HepG2 (cell line): ENCODE measurements around the gene P4HB. TPM values are rescaled to one million over a fixed set of nuclear protein-coding genes. Genes with fewer than 3 reads are reported as not detected.

Experiments used
- BORCS8-MEF2B ChIP-seq: sonication (generic); formaldehyde crosslinking; IDR thresholded peaks from 2 replicates; pipeline ENCODE4 v1.8.0; 2022; ENCODE audit warnings: mild to moderate bottlenecking, missing genetic modification reagents
- CEBPG ChIP-seq: IDR thresholded peaks from 2 replicates; pipeline ENCODE4 v1.6.1; 2016
- GTF3A ChIP-seq: sonication (generic); formaldehyde crosslinking; conservative IDR thresholded peaks from 2 replicates; pipeline ENCODE4 v1.4.0; 2020; ENCODE audit warnings: mild to moderate bottlenecking, missing genetic modification reagents
- NR2F6 ChIP-seq, 2 experiments: IDR thresholded peaks; 2 replicates each; pipeline ENCODE4 v1.6.1; 2016; ENCODE audit warnings: antibody characterized with exemption in 1 of 2, mild to moderate bottlenecking in 1 of 2
- PAWR ChIP-seq: sonication (generic); formaldehyde crosslinking; IDR thresholded peaks from 2 replicates; pipeline ENCODE4 v1.4.0; 2020; ENCODE audit warnings: missing genetic modification reagents, mild to moderate bottlenecking, borderline replicate concordance
- POLR2A ChIP-seq, 2 experiments: IDR thresholded peaks; 2 replicates each; pipeline ENCODE4 v1.6.1; 2011; ENCODE audit warnings: low read depth in 2 of 2, low read length in 2 of 2, mild to moderate bottlenecking in 1 of 2, moderate library complexity in 1 of 2; ENCODE audit not compliant: insufficient read depth in 1 of 2
- POLR2AphosphoS2 ChIP-seq: IDR thresholded peaks from 2 replicates; pipeline ENCODE4 v1.6.1; 2011; ENCODE audit warnings: low read depth, low read length, improper control_type of control experiment
- SSRP1 ChIP-seq: IDR thresholded peaks from 2 replicates; pipeline ENCODE4 v1.6.1; 2016; ENCODE audit warnings: control low read depth
- ZFP62 ChIP-seq: sonication (generic); formaldehyde crosslinking; IDR thresholded peaks from 2 replicates; pipeline ENCODE4 v1.4.0; 2020; ENCODE audit warnings: missing genetic modification reagents
- ZFP82 ChIP-seq: sonication (generic); formaldehyde crosslinking; IDR thresholded peaks from 2 replicates; pipeline ENCODE4 v1.5.1; 2020; ENCODE audit warnings: mild to moderate bottlenecking, missing genetic modification reagents, borderline replicate concordance
- ZNF652 ChIP-seq: IDR thresholded peaks from 2 replicates; pipeline ENCODE4 v1.6.1; 2016; ENCODE audit warnings: low read depth, borderline replicate concordance
- ZNF775 ChIP-seq: sonication (generic); formaldehyde crosslinking; IDR thresholded peaks from 2 replicates; pipeline ENCODE4 v1.4.0; 2020; ENCODE audit warnings: missing genetic modification reagents, mild to moderate bottlenecking, moderate library complexity, borderline replicate concordance
- ZNF782 ChIP-seq: sonication (generic); formaldehyde crosslinking; IDR thresholded peaks from 2 replicates; pipeline ENCODE4 v1.4.0; 2020; ENCODE audit warnings: missing genetic modification reagents, mild to moderate bottlenecking, borderline replicate concordance
- ZZZ3 ChIP-seq: sonication (generic); formaldehyde crosslinking; IDR thresholded peaks from 2 replicates; pipeline ENCODE4 v1.4.0; 2020; ENCODE audit warnings: missing genetic modification reagents, mild to moderate bottlenecking, borderline replicate concordance
- polyA plus RNA-seq, 8 experiments: library from polyadenylated mRNA; depleted of rRNA in 3 of 8; stranded (reverse) in 7 of 8; unstranded in 1 of 8; fragments of >200 nt; fragmentation: Illumina TruSeq in 4 of 8; extraction: Trizol in 4 of 8; gene quantifications; 2 replicates each; pipeline versions ENCODE4 v1.2.1 to v1.2.3, GENCODE V29; 2011 to 2016; ENCODE audit warnings: low read depth in 4 of 8, missing spikeins in 1 of 8, mixed read lengths in 1 of 8; ENCODE audit not compliant: insufficient read depth in 1 of 8
- total RNA-seq, 5 experiments: library from RNA; depleted of rRNA; stranded (reverse); fragments of >200 nt; fragmentation: Illumina TruSeq; extraction: Trizol; gene quantifications; 2 replicates each; pipeline ENCODE4 v1.2.3, GENCODE V29; 2016; ENCODE audit warnings: low read depth in 1 of 5
- TF ChIP-seq, protein P1 (sequence below): sonication (generic); formaldehyde crosslinking; IDR thresholded peaks from 2 replicates; pipeline ENCODE4 v1.8.0; 2022; ENCODE audit warnings: missing genetic modification reagents, mild to moderate bottlenecking, inconsistent platforms, borderline replicate concordance
- TF ChIP-seq, protein P2 (sequence below): sonication (generic); formaldehyde crosslinking; IDR thresholded peaks from 2 replicates; pipeline ENCODE4 v1.4.0; 2020; ENCODE audit warnings: mild to moderate bottlenecking, missing genetic modification reagents
- TF ChIP-seq, protein P3 (sequence below): IDR thresholded peaks from 2 replicates; pipeline ENCODE4 v1.6.1; 2016; ENCODE audit warnings: missing genetic modification reagents, missing compliant biosample characterization
- TF ChIP-seq, protein P4 (sequence below): sonication (generic); formaldehyde crosslinking; conservative IDR thresholded peaks from 2 replicates; pipeline ENCODE4 v1.5.0; 2020; ENCODE audit warnings: missing genetic modification reagents
- TF ChIP-seq, protein P5 (sequence below): sonication (generic); formaldehyde crosslinking; IDR thresholded peaks from 2 replicates; pipeline ENCODE4 v1.4.0; 2020; ENCODE audit warnings: missing genetic modification reagents
- TF ChIP-seq, protein P6 (sequence below): sonication (generic); formaldehyde crosslinking; IDR thresholded peaks from 2 replicates; pipeline ENCODE4 v1.9.0; 2021; ENCODE audit warnings: missing genetic modification reagents, borderline replicate concordance

Gene P4HB
- total and polyA plus RNA-seq, 2 of the 13 experiments (the other 11 are each of a cell fraction or from before 2014, with no cell fraction given), result 185 to 782 TPM

DNA sequence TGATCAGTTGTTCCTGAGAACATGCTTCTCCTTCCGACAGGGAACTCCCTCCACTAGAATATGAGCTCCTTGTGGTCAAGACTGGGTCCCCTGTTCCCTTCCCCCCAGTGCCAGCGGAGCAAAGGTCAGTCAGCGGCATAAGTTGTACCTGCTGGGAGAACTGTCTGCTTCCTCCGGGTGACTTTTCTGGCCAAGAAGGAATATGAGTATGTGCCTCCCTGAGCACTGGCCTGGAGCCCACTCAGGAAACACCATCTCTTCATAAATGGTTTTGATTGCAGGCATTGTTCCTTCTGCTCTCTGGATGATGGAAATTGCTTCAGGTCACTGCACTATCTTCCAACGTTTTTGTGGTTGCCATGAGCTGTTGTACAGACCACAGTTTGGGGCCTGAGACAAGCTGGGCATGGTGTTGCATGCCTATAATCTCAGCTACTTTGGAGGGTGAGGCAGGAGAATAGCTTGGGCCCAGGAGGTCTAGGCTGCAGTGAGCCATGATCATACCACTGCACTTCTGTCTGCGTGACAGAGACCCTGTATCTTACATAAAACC is 2.9 kb upstream of the P4HB start (continued):
- TF ChIP-seq BORCS8-MEF2B (CRISPR knock-in tag), result 0 out of 2 replicates have a peak, but pooled peaks have one; percentile 69
- TF ChIP-seq, protein P1, sequence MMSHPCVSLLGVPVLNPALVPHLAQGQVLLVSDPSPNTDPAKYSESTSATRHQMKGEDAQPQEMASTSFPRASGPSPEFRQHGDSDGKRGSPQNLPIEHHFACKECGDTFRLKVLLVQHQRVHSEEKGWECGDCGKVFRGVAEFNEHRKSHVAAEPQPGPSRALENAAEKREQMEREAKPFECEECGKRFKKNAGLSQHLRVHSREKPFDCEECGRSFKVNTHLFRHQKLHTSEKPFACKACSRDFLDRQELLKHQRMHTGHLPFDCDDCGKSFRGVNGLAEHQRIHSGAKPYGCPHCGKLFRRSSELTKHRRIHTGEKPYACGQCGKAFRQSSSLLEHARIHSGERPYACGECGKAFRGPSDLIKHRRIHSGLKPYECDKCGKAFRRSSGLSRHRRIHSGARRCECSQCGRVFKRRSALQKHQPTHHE, result no peak
- TF ChIP-seq ZNF782 (CRISPR knock-in tag), result no peak
- TF ChIP-seq SSRP1 (CRISPR knock-in tag), result peak; percentile 24; the same call in 1 of the 2 replicates
- TF ChIP-seq ZNF652 (CRISPR knock-in tag), result no peak
- TF ChIP-seq ZZZ3, result peak; percentile 38; the same call in 1 of the 2 replicates
- 0 out of 2 replicates have a peak, but pooled peaks have one; percentile 27 for TF ChIP-seq ZFP82 (CRISPR knock-in tag)
- TF ChIP-seq, protein P2, sequence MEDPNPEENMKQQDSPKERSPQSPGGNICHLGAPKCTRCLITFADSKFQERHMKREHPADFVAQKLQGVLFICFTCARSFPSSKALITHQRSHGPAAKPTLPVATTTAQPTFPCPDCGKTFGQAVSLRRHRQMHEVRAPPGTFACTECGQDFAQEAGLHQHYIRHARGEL (CRISPR knock-in tag), result no peak
- TF ChIP-seq GTF3A, result 0 out of 2 replicates have a peak, but pooled peaks have one; percentile 78
- TF ChIP-seq CEBPG (CRISPR knock-in tag), result no peak
- TF ChIP-seq, protein P3, sequence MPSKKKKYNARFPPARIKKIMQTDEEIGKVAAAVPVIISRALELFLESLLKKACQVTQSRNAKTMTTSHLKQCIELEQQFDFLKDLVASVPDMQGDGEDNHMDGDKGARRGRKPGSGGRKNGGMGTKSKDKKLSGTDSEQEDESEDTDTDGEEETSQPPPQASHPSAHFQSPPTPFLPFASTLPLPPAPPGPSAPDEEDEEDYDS (CRISPR knock-in tag), result no peak
- TF ChIP-seq POLR2AphosphoS2, result 0 out of 2 replicates have a peak, but pooled peaks have one; percentile 3
- TF ChIP-seq, protein P4, sequence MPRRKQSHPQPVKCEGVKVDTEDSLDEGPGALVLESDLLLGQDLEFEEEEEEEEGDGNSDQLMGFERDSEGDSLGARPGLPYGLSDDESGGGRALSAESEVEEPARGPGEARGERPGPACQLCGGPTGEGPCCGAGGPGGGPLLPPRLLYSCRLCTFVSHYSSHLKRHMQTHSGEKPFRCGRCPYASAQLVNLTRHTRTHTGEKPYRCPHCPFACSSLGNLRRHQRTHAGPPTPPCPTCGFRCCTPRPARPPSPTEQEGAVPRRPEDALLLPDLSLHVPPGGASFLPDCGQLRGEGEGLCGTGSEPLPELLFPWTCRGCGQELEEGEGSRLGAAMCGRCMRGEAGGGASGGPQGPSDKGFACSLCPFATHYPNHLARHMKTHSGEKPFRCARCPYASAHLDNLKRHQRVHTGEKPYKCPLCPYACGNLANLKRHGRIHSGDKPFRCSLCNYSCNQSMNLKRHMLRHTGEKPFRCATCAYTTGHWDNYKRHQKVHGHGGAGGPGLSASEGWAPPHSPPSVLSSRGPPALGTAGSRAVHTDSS (CRISPR knock-in tag), result no peak
- TF ChIP-seq, protein P5, sequence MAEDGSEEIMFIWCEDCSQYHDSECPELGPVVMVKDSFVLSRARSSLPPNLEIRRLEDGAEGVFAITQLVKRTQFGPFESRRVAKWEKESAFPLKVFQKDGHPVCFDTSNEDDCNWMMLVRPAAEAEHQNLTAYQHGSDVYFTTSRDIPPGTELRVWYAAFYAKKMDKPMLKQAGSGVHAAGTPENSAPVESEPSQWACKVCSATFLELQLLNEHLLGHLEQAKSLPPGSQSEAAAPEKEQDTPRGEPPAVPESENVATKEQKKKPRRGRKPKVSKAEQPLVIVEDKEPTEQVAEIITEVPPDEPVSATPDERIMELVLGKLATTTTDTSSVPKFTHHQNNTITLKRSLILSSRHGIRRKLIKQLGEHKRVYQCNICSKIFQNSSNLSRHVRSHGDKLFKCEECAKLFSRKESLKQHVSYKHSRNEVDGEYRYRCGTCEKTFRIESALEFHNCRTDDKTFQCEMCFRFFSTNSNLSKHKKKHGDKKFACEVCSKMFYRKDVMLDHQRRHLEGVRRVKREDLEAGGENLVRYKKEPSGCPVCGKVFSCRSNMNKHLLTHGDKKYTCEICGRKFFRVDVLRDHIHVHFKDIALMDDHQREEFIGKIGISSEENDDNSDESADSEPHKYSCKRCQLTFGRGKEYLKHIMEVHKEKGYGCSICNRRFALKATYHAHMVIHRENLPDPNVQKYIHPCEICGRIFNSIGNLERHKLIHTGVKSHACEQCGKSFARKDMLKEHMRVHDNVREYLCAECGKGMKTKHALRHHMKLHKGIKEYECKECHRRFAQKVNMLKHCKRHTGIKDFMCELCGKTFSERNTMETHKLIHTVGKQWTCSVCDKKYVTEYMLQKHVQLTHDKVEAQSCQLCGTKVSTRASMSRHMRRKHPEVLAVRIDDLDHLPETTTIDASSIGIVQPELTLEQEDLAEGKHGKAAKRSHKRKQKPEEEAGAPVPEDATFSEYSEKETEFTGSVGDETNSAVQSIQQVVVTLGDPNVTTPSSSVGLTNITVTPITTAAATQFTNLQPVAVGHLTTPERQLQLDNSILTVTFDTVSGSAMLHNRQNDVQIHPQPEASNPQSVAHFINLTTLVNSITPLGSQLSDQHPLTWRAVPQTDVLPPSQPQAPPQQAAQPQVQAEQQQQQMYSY (CRISPR knock-in tag), result no peak
- TF ChIP-seq ZFP62 (CRISPR knock-in tag), result no peak
- no peak for TF ChIP-seq PAWR (CRISPR knock-in tag)
- TF ChIP-seq NR2F6 (IDR thresholded peaks at IDR 0.05), result no peak
- 0 out of 2 replicates have a peak, but pooled peaks have one; percentile 5 for TF ChIP-seq NR2F6 (CRISPR knock-in tag; IDR thresholded peaks at IDR 0.05)
- TF ChIP-seq ZNF775 (CRISPR knock-in tag), result no peak
- 0 out of 4 replicates have a peak, but pooled peaks of 1 of the 2 experiments have one; percentile 7 for TF ChIP-seq POLR2A (IDR thresholded peaks at IDR 0.05; ENCODE audit: insufficient read depth in 1 of 2, low read depth in 2 of 2, low read length in 2 of 2)
- TF ChIP-seq, protein P6, sequence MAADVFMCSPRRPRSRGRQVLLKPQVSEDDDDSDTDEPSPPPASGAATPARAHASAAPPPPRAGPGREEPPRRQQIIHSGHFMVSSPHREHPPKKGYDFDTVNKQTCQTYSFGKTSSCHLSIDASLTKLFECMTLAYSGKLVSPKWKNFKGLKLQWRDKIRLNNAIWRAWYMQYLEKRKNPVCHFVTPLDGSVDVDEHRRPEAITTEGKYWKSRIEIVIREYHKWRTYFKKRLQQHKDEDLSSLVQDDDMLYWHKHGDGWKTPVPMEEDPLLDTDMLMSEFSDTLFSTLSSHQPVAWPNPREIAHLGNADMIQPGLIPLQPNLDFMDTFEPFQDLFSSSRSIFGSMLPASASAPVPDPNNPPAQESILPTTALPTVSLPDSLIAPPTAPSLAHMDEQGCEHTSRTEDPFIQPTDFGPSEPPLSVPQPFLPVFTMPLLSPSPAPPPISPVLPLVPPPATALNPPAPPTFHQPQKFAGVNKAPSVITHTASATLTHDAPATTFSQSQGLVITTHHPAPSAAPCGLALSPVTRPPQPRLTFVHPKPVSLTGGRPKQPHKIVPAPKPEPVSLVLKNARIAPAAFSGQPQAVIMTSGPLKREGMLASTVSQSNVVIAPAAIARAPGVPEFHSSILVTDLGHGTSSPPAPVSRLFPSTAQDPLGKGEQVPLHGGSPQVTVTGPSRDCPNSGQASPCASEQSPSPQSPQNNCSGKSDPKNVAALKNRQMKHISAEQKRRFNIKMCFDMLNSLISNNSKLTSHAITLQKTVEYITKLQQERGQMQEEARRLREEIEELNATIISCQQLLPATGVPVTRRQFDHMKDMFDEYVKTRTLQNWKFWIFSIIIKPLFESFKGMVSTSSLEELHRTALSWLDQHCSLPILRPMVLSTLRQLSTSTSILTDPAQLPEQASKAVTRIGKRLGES, result no peak
